ENCODE data around the gene PROM1.

Gene PROM1

DNA sequence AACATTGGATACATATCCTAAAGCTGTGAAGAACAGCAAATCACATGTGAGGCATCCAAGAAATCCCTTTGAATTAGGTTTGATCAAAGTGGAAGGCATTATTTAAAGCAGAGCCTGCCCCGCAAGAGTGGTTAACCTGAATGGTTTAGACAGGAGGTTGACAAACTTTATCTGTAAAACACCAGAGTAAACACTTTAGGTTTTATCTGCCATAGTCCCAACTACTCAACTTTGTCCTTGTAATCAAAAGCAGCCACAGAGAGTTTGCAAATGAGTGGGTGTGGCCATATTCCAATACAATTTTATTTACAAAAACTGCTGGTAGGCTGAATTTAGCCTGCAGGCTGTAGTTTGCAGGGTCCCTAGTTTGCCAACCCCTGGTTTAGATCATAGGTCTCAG is 95.6 kb downstream of the PROM1 start:
- DNase-seq (ENCODE audit: low spot score), result no peak

DNA sequence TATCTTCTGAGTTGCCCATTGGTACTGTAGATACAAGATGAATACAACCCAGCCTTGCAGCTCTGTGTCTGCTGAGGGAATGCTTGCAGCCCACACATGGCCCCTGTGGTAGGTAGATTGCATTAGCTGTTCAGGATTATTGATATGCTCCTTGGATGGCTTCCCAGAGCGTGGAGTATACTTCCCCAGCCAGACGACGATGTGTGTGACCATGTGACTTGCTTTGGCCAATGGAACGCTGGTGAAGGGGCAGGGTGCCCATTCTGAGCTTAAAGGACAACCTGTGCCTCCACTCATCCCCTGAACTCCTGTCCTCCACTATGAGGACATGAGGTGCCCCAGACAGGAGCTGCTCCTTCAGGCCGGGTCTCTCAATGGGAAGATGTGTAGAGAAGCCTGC is 96.9 kb downstream of the PROM1 start:
- no peak for DNase-seq (ENCODE audit: low spot score)

GRCh38 chr4:15983610-15984009 is 100.2 kb downstream of the PROM1 start:
- DNase-seq (ENCODE audit: low spot score), result no peak

GRCh38 chr4:15982842-15983524 is 100.8 kb downstream of the PROM1 start:
- DNase-seq (ENCODE audit: low spot score), result no peak

DNA sequence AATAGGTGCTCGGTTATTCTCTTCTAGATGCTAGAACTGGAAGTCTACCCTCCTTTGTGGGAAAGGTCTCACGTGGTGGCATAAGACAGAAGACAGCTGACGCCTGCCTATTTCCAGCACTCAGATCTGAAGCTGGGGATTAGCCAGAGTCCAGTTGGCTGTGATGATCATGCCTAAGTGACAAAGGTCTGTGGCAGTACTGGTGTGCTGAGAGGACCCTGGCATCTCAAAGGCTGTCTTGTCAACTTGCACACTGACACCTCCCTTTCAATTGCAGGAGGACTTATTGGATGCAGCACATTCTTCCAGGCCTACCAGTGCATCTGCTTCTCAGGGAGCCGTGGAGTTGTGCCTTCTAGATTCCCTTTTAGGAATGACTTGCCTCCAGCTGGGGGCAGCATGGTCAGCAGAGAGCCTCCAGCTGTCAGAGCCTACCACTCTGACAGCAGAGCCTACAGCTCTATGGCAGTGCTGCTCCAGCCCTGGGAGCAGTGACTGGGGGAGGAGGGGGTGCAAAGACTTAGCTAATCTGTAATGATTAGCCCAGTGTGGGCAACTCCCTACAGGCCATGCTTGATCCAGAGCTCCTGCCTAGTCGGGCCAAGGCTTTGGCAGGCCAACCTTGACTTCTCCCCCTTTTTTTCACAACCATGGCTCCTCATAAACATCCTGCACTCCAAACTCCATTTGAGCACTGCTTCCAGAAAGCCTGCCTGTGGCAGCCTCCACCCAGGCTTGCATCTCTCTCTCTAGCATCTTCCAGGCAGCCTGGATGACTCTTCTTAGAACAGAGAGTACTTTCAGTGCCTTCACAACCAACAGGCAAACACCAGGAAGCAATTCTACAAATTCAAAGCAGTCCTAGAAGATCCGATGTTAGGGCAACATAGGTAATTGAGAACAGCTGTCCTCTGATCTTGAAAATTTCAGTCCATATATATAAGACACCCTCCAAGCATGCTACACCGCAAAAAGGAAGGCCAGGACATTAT is 107.1 kb downstream of the PROM1 start:
- DNase-seq (ENCODE audit: low spot score), result no peak

DNA sequence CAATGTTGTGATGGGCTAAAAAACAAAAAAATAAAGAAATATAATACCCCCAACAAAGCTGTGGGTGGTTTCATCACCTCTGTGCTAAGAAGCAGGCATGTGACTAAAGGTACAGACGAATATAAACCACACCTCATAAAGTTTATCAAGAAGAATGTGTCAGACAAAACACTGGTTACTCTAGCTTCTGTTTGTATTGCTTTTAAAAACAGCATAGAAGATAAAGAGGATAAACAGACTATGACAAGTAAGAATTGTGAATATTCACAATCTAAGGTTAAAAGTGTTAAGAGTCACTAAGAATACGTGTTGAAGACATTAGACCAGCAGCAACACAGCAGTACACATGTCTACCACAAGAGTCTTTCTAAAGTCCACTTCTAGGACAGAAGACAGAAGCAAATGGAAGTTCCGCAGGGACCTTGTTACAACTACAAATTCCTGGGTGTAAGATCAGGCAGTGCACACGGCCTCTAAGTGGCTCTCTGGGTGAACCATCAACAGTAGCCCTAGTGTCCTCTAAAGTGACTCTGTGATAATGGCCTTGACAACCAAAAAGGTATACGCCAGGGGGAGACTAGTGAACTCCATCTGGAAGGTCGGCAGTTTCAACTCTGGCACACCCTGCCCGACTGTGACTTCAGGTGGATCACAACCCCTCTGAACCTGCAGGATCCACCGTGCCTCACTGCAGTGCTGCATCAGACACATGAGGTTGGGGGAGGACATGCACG is 112.6 kb downstream of the PROM1 start:
- DNase-seq (ENCODE audit: low spot score), result no peak

DNA sequence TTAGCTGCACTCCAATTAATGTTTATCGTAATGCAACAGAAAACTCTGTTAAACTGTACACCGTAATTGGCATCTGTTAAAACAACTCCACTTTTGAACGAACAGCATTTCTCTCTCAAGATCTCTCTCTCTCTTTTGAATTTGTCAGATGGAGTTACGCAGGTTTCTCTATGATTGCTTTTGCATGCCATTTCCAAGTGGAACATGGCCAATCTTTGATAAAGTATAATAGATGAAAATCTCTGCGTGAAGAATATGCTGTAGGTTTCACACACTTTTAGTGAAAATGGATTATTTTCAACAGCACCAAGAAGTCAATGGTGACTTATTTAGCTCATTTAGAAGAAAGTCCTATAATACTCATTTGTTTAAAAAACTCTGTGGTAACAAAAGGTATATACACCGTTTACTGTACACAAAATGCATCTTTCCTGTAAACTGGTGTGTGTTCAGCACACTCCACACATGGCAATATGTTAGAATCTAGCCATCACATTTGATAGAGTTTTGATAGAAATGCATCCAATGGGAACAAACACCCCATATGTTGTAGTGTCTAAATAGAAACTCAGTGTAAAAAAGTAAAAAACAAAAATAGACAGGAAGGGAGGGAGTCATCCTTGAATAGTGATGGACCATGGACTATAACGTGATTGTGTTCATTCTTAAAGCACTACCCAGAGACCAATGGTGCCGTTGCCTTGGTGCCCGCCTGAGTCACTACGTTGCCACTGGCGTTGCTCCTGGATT is 115.1 kb downstream of the PROM1 start:
- no peak for DNase-seq (ENCODE audit: low spot score)

- no peak for DNase-seq (ENCODE audit: low spot score)
Measured at GRCh38 chr4:15965325-15965724, 118.5 kb downstream of the PROM1 start.

GRCh38 chr4:15964159-15964558 is 119.7 kb downstream of the PROM1 start:
- DNase-seq (ENCODE audit: low spot score), result no peak

DNA sequence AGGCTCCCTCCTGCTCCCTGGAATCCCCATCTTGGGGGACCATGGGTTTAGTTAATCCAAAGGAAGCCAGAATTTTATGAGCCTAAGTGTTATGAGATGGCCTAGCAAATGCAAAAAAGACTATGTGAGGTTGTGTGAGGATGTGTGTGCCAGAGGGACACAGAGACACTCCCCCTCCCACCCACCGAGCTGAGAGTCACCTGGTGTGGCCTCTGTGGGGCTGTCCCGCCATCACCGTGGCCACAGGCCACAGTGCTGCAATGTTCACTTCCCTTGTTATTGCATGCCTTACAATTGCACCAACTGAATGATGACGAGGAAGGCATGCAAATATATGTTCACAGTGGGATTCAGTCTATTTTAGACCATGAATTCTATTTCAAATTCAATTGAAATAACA is 120.2 kb downstream of the PROM1 start:
- no peak for DNase-seq (ENCODE audit: low spot score)

DNA sequence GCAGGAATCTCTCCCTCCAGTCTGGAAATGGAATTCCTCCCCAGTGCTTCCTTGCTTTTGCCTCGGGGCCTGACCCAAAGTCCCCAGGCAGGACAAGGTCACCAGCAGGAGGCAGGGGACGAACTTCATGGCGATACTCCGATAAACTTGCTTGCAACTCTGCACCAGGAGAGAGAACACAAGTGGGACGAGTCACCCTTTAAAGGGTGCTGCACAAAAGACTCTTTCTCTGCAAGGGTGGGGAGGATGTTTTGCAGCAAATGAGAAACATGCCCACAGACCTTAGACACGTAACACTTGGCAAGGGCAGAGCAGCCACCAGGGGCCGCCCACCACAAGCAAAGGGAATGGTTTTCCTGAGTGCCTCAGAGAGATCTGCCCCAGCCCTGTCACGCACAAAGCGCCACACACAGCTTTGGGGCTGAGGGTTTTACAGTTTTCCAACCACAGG is 120.8 kb downstream of the PROM1 start, which contains the start of gene FGFBP2:
Gene FGFBP2, minus strand, starts transcription at position 175 of the 451 bp plus-strand sequence. Its CDS starts 46 bp downstream, at position 129.
- peak; percentile 7 for DNase-seq (ENCODE audit: low spot score)

- no peak for DNase-seq (ENCODE audit: low spot score)
Measured at GRCh38 chr4:15961781-15962510, 121.9 kb downstream of the PROM1 start.

GRCh38 chr4:15958562-15958961 is 125.3 kb downstream of the PROM1 start:
- DNase-seq (ENCODE audit: low spot score), result no peak

DNA sequence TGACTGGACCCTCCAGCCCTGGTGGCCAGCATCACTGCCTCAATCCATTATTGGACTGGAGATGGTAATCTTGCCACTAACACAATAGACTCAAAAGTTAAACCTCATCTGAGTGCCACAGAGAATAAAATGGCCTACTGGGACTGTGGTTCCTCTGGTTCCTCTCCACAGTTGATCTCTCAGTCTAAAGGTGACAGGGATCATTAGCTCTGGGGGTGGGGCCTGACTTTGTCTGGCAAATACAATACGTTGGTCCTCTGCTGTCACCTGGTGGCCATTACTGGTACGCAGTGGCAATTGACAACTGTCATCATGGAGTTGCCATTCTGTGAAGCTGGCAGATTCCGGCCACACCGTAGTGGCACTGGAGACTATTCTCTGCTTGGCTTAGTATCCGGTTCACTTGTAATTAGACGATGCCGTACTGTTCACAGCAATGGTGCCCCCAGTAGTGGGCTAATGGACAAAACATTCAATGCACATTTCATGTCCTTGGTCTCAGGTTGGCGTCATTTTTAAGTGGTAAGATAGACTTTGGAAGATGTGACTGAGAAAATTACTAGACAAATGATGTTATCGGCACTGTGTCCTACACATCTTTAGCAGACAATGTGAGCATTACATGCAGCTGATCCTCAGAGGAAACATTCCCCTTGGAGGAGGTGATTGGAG is 127.5 kb downstream of the PROM1 start:
- DNase-seq (ENCODE audit: low spot score), result peak; percentile 29

DNA sequence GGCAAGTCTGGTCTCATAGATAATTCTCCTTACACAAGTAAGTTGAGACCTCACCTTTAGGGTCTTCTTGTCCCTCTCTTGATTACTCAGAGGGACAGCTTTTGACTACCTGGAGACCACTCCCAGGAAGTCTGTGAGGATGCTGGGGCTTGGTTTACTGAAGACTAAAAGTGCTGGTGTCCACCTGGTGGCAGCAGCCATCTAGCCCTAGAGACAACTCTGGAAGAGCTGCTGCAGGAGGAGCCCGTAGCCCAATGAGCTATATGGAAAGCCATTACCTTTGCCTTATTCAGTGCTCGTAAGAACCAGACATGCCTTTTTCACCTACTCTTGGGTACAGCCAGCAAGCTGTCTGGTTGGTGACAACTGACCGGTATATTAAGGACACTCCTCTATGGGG is 128.2 kb downstream of the PROM1 start:
- no peak for DNase-seq (ENCODE audit: low spot score)

DNA sequence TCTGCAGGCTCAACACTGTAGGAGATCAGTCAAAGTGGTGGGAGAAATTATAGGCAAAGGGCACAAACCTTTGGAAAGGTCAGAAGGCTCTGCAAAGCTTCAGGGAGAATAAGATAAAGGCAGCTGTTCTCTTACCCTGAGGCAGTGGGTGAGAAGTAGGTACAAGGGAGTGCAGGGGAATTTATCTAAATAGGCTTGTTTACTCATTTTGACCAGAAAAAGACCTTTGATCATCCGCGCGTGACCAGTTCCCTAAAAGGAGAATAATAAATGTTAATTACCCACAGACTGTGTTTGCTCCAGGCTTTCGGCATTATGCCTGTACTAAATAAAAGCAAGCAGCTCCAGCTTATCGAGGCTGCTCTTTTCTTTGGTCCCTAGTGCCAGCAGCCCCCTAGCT is 130.2 kb downstream of the PROM1 start:
- DNase-seq (ENCODE audit: low spot score), result no peak

DNA sequence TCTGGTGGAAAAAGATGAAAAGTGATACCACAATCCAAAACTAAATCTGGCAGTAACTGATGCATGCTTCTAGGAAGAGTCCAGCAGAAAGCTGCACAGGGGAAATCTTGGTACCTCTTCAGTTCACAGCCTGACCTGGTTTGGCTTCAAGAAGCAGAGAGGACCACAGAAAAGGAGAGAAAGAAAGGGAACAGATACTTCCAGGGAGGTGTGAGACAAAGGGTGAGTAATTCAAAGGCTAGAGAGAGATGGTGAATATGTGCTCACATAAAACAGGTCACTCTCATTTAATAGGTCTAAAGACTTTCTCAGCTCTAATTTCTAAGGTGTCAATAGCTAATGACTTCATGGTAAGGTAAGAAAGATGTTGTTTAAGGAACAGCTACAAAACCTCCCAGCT is 132.0 kb downstream of the PROM1 start:
- no peak for DNase-seq (ENCODE audit: low spot score)

- DNase-seq (ENCODE audit: low spot score), result no peak
Measured at GRCh38 chr4:15948826-15949225, 135.0 kb downstream of the PROM1 start.

DNA sequence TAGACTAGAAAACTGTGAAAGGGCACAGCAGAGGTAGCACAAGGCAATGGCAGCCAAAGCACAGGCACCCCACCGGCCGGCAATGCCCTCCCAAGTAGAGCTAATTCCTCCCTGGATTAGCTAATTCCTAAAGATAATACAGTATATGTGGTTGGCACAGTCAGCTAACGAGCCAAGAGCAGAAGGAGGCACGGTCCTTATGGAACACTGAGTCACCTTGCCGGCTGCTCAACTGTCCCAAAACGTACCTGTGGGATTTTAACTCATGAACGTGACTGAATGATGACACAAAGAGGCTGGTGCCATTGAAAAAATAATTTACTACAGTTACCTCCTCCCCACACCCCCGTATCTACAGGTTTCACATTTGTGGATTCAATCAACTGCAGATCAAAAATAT is 136.1 kb downstream of the PROM1 start:
- no peak for DNase-seq (ENCODE audit: low spot score)

DNA sequence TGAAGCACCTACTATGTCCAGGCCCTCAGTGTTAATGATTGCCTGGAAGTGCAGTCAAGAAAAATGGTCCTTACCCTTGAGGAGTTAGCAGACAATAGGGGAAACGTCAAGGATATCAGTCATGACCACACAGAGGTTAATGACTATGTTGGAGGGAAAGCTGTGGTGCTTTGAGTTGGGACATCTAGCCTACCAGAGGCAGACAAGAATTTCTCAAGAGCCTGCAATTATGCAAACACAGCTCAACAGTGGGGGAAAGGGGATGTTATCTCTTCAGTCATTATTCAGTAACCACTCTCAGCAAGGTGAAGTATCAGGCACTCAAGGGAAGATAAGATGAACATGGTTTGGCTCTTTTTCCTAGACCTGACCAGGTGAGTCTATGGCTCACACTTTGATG is 138.3 kb downstream of the PROM1 start:
- DNase-seq (ENCODE audit: low spot score), result no peak
